ENCODE measurements around the gene RASSF7.
A peak's percentile ranks its signal among the peaks of the same experiment; 100 is the strongest.
"Not testable (repeated sequence)": the region's sequence is repeated elsewhere in the genome, so short reads cannot be mapped to it uniquely, and the experiment has no call there.

The RASSF7 gene
- total RNA-seq = 11.0 to 62.5 (median 18.8) reads per million in 9 experiments

- H3K27ac Mint-ChIP-seq = peak within 1 kb of the TSS; percentile 44 to 89
- ATAC-seq (replicated peaks) (peak; percentile 90), DNase-seq (peak; percentile 92 to 93 (median 93))
Measured at GRCh38 chr11:560305-561147, at the start of gene RASSF7, which contains the start of gene LMNTD2. Gene RASSF7, plus strand, starts transcription at chr11:560970. Its CDS starts 799 bp downstream, at chr11:561769. Gene LMNTD2, minus strand, starts transcription at chr11:560738. Its CDS starts 22 bp downstream, at chr11:560716.

GRCh38 chr11:512761-513595, 47.8 kb upstream of the RASSF7 start:
- no peaks in the 10 kb centered on the region for H3K27me3 Mint-ChIP-seq
- no peak for DNase-seq
- peaks cover 65% of the 10 kb centered on the region for H3K36me3 Mint-ChIP-seq (ENCODE audit: insufficient read depth)
- ATAC-seq (replicated peaks) = no peak
- peaks cover 0 to 4% of the 10 kb centered on the region in 2 donors for H3K4me1 Mint-ChIP-seq (ENCODE audit: low read depth in 2 of 2)
- H3K4me3 Mint-ChIP-seq = no peak overlapping the region
- H3K27ac Mint-ChIP-seq = peak overlapping the region in 1 of 2 donors; percentile 67
- no peaks in the 10 kb centered on the region for H3K9me3 Mint-ChIP-seq

More at GRCh38 chr11:560305-561147, at the start of gene RASSF7, which contains the start of gene LMNTD2:
- no peaks in the 10 kb centered on the region for H3K27me3 Mint-ChIP-seq
- H3K9me3 Mint-ChIP-seq = no peaks in the 10 kb centered on the region
- H3K36me3 Mint-ChIP-seq (ENCODE audit: insufficient read depth) = peaks cover 25% of the 10 kb centered on the region
- H3K4me3 Mint-ChIP-seq = peak within 1 kb of the TSS; percentile 84 to 87
- H3K4me1 Mint-ChIP-seq (ENCODE audit: low read depth in 2 of 2) = peaks cover 5 to 16% of the 10 kb centered on the region in 2 donors

DNA sequence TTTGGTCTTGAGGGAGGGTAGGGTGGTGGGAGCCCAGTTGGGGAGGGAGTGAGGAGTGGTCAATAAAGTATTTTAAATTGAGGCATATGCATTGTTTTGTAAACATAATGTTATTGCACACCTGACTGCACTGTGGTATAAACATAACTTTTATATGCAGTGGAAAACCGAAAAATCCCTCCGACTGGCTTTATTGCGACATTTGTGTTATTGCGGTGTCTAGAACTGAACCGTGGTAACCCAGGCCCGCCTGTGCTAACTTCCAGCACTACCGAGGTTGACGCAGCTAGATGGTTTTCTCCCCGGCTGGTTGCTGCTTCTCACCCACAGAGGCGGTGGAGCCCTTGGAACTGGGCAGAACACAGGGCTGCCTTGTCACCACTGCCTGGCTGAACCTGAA, 46.2 kb upstream of the RASSF7 start:
- Mint-ChIP-seq H3K27me3 (no peaks in the 10 kb centered on the region), H3K9me3 (no peaks in the 10 kb centered on the region), H3K4me1 (ENCODE audit: low read depth in 2 of 2) (peaks cover 3 to 6% of the 10 kb centered on the region in 2 donors), H3K36me3 (ENCODE audit: insufficient read depth) (peaks cover 58% of the 10 kb centered on the region), H3K27ac (peak overlapping the region in 1 of 2 donors; percentile 71), H3K4me3 (no peak overlapping the region)
- no peak for ATAC-seq (replicated peaks)
- DNase-seq = no peak

- Mint-ChIP-seq H3K27ac (peak overlapping the region in 1 of 2 donors; percentile 71), H3K36me3 (ENCODE audit: insufficient read depth) (peaks cover 53% of the 10 kb centered on the region), H3K27me3 (no peaks in the 10 kb centered on the region), H3K9me3 (no peaks in the 10 kb centered on the region), H3K4me3 (no peak overlapping the region), H3K4me1 (ENCODE audit: low read depth in 2 of 2) (peaks cover 2 to 3% of the 10 kb centered on the region in 2 donors)
- DNase-seq (no peak), ATAC-seq (replicated peaks) (no peak)
Measured at GRCh38 chr11:515131-515530, 45.6 kb upstream of the RASSF7 start.

GRCh38 chr11:516400-516799, 44.4 kb upstream of the RASSF7 start:
- Mint-ChIP-seq H3K36me3 (ENCODE audit: insufficient read depth) (peaks cover 41% of the 10 kb centered on the region), H3K9me3 (no peaks in the 10 kb centered on the region), H3K4me3 (no peak overlapping the region), H3K27me3 (no peaks in the 10 kb centered on the region), H3K4me1 (ENCODE audit: low read depth in 2 of 2) (peaks cover 3 to 6% of the 10 kb centered on the region in 2 donors), H3K27ac (peak overlapping the region in 1 of 2 donors; percentile 51)
- ATAC-seq (replicated peaks) (no peak), DNase-seq (no peak)

GRCh38 chr11:516918-517685, 43.7 kb upstream of the RASSF7 start:
- H3K36me3 Mint-ChIP-seq (ENCODE audit: insufficient read depth) = peaks cover 34% of the 10 kb centered on the region
- H3K9me3 Mint-ChIP-seq; DNase-seq; H3K27me3 Mint-ChIP-seq; ATAC-seq (replicated peaks); H3K27ac Mint-ChIP-seq; H3K4me3 Mint-ChIP-seq; H3K4me1 Mint-ChIP-seq (ENCODE audit: low read depth in 2 of 2): not testable (repeated sequence)

DNA sequence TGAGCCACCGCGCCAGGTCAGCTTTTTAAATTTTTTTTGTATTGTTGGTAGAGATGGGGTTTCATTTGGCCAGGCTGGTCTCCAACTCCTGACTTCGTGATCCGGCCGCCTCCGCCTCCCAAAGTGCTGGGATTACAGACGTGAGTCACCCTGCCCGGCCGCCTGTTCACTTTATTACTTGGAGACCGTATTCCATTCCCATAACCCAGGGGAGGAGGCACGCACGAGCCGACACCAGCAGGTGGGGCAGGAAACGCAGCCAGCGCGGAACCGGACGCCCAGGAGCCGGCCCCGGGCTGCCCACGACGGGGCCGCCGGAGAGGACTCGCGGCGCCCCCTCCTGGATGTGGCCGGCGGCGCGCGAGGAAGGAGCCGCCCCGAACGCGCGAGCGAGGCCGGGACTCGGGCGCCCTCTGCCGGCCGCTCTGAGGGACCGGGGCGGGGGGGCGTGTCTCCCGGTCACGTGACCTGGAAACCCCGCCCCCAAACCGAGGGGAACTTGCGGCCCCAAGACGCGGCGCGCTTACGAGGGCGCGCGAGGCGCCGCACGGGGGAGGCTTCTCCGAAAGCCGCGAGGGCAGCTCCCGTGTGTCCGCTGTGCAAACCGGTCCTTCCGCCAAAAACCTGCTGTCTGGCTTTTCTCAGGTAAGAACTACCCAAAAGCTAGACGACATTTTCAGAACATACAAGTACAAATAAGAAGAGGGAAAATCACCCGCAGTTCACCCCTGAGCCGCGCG, 42.1 kb upstream of the RASSF7 start:
- Mint-ChIP-seq H3K36me3 (ENCODE audit: insufficient read depth) (peaks cover 21% of the 10 kb centered on the region), H3K9me3 (no peaks in the 10 kb centered on the region), H3K4me1 (ENCODE audit: low read depth in 2 of 2) (peaks cover 3 to 6% of the 10 kb centered on the region in 2 donors), H3K27ac (peak overlapping the region; percentile 60 to 78), H3K27me3 (no peaks in the 10 kb centered on the region), H3K4me3 (peak overlapping the region; percentile 76)
- peak; percentile 94 for ATAC-seq (replicated peaks)
- peak; percentile 84 to 89 (median 85) for DNase-seq

GRCh38 chr11:520428-521176, 40.2 kb upstream of the RASSF7 start:
- Mint-ChIP-seq H3K4me1 (ENCODE audit: low read depth in 2 of 2) (peaks cover 3 to 6% of the 10 kb centered on the region in 2 donors), H3K27me3 (no peaks in the 10 kb centered on the region), H3K36me3 (ENCODE audit: insufficient read depth) (peaks cover 8% of the 10 kb centered on the region), H3K4me3 (peak overlapping the region in 1 of 2 donors; percentile 40), H3K9me3 (no peaks in the 10 kb centered on the region), H3K27ac (no peak overlapping the region)
- DNase-seq (no peak), ATAC-seq (replicated peaks) (no peak)

- Mint-ChIP-seq H3K9me3 (no peaks in the 10 kb centered on the region), H3K4me3 (no peak overlapping the region), H3K27ac (no peak overlapping the region), H3K27me3 (no peaks in the 10 kb centered on the region), H3K36me3 (ENCODE audit: insufficient read depth) (peaks cover 3% of the 10 kb centered on the region), H3K4me1 (ENCODE audit: low read depth in 2 of 2) (peaks cover 3 to 6% of the 10 kb centered on the region in 2 donors)
- ATAC-seq (replicated peaks) (no peak), DNase-seq (no peak)
Measured at GRCh38 chr11:521177-521688, 39.5 kb upstream of the RASSF7 start.

DNA sequence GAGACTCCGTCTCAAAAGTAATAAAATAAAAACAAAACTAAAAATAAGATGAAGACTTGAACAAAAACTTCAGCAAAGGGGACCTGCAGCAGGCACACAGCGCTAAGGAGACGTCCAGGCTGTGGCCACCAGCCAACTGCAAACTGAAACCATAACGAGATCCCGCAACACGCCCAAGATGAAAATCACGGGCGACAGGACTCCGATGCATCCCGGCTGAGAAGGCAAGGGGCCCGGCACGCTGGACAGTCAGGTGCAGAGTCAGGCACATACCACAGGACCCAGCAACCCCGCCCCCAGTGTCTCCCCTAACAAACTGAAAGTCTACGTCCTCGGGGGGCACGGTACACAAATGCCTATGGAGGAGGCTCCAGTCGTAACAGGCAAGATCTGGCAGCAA, 34.6 kb upstream of the RASSF7 start:
- Mint-ChIP-seq H3K36me3 (ENCODE audit: insufficient read depth) (no peaks in the 10 kb centered on the region), H3K27ac (no peak overlapping the region), H3K4me3 (no peak overlapping the region), H3K27me3 (no peaks in the 10 kb centered on the region), H3K9me3 (no peaks in the 10 kb centered on the region), H3K4me1 (ENCODE audit: low read depth in 2 of 2) (peaks cover 0 to 3% of the 10 kb centered on the region in 2 donors)
- ATAC-seq (replicated peaks) (no peak), DNase-seq (no peak)

GRCh38 chr11:528166-528814, 32.5 kb upstream of the RASSF7 start:
- no peak for DNase-seq
- Mint-ChIP-seq H3K4me3 (no peak overlapping the region), H3K4me1 (ENCODE audit: low read depth in 2 of 2) (peaks cover 0 to 5% of the 10 kb centered on the region in 2 donors), H3K9me3 (no peaks in the 10 kb centered on the region), H3K27ac (no peak overlapping the region), H3K27me3 (no peaks in the 10 kb centered on the region), H3K36me3 (ENCODE audit: insufficient read depth) (peaks cover 11% of the 10 kb centered on the region)
- no peak for ATAC-seq (replicated peaks)

All from effector memory CD8-positive, alpha-beta T cell (primary cell).